ENCODE results near the gene KCNQ2. TPM values are rescaled to one million over a fixed set of nuclear protein-coding genes. Genes with fewer than 3 reads are reported as not detected.
"Not testable (repeated sequence)": the region's sequence is repeated elsewhere in the genome, so short reads cannot be mapped to it uniquely, and the experiment has no call there.

The KCNQ2 gene
- total and polyA plus RNA-seq, 4 donors: not detected

GRCh38 chr20:63517376-63518309, 45.2 kb upstream of the KCNQ2 start:
- no peak for TF ChIP-seq HNF4A (conservative IDR thresholded peaks at IDR 0.05)
- no peak for DNase-seq (ENCODE audit: low spot score)
- no peaks in the 10 kb centered on the region for H3K9me3 ChIP-seq (ENCODE audit: control insufficient read depth in 4 of 4, low read length in 3 of 4)
- no peak overlapping the region for H3K27ac ChIP-seq (ENCODE audit: low read depth in 1 of 2, low read length in 2 of 2)
- H3K9ac ChIP-seq (ENCODE audit: low read depth in 1 of 2, low read length in 2 of 2): no peak overlapping the region
- peaks cover 2 to 19% (median 6%) of the 10 kb centered on the region in 4 donors for H3K4me1 ChIP-seq (ENCODE audit: control insufficient read depth in 4 of 4, insufficient read depth in 4 of 4, low read length in 3 of 4)
- no peaks in the 10 kb centered on the region for H3K36me3 ChIP-seq (ENCODE audit: control insufficient read depth in 4 of 4, insufficient read depth in 3 of 4, low read depth in 1 of 4, low read length in 3 of 4)
- 90% methylated on average over 32 of the region's 32 CpGs for WGBS
- no peaks in the 10 kb centered on the region for H3K27me3 ChIP-seq (ENCODE audit: control insufficient read depth in 4 of 4, insufficient read depth in 4 of 4, low read length in 3 of 4)
- no peak overlapping the region for H3K4me3 ChIP-seq (ENCODE audit: low read depth in 1 of 3, low read length in 3 of 3)

GRCh38 chr20:63514520-63514919, 42.1 kb upstream of the KCNQ2 start:
- H3K4me3 ChIP-seq (ENCODE audit: low read depth in 1 of 3, low read length in 3 of 3); H3K4me1 ChIP-seq (ENCODE audit: control insufficient read depth in 4 of 4, insufficient read depth in 4 of 4, low read length in 3 of 4); H3K9me3 ChIP-seq (ENCODE audit: control insufficient read depth in 4 of 4, low read length in 3 of 4); H3K27me3 ChIP-seq (ENCODE audit: control insufficient read depth in 4 of 4, insufficient read depth in 4 of 4, low read length in 3 of 4); H3K36me3 ChIP-seq (ENCODE audit: control insufficient read depth in 4 of 4, insufficient read depth in 3 of 4, low read depth in 1 of 4, low read length in 3 of 4); DNase-seq (ENCODE audit: low spot score); H3K9ac ChIP-seq (ENCODE audit: low read depth in 1 of 2, low read length in 2 of 2); H3K27ac ChIP-seq (ENCODE audit: low read depth in 1 of 2, low read length in 2 of 2): not testable (repeated sequence)
- WGBS: 76% methylated on average over 10 of the region's 10 CpGs

GRCh38 chr20:63513207-63513606, 40.8 kb upstream of the KCNQ2 start:
- no peaks in the 10 kb centered on the region for H3K9me3 ChIP-seq (ENCODE audit: control insufficient read depth in 4 of 4, low read length in 3 of 4)
- H3K27ac ChIP-seq (ENCODE audit: low read depth in 1 of 2, low read length in 2 of 2): no peak overlapping the region
- peaks cover 0 to 2% (median 0%) of the 10 kb centered on the region in 4 donors for H3K27me3 ChIP-seq (ENCODE audit: control insufficient read depth in 4 of 4, insufficient read depth in 4 of 4, low read length in 3 of 4)
- no peaks in the 10 kb centered on the region for H3K36me3 ChIP-seq (ENCODE audit: control insufficient read depth in 4 of 4, insufficient read depth in 3 of 4, low read depth in 1 of 4, low read length in 3 of 4)
- H3K9ac ChIP-seq (ENCODE audit: low read depth in 1 of 2, low read length in 2 of 2): no peak overlapping the region
- DNase-seq (ENCODE audit: low spot score): no peak
- H3K4me3 ChIP-seq (ENCODE audit: low read depth in 1 of 3, low read length in 3 of 3): no peak overlapping the region
- WGBS: 92% methylated on average over 3 of the region's 3 CpGs
- no peak for TF ChIP-seq FOXA2 (IDR thresholded peaks at IDR 0.05)
- no peak for TF ChIP-seq HNF4G (IDR thresholded peaks at IDR 0.05)
- no peak for TF ChIP-seq TAF1 (conservative IDR thresholded peaks at IDR 0.05)
- TF ChIP-seq HNF4A (conservative IDR thresholded peaks at IDR 0.05): no peak
- TF ChIP-seq SP1 (IDR thresholded peaks at IDR 0.05): no peak
- no peaks in the 10 kb centered on the region for H3K4me1 ChIP-seq (ENCODE audit: control insufficient read depth in 4 of 4, insufficient read depth in 4 of 4, low read length in 3 of 4)

- no peak for DNase-seq (ENCODE audit: low spot score)
- H3K27ac ChIP-seq (ENCODE audit: low read depth in 1 of 2, low read length in 2 of 2): no peak overlapping the region
- H3K9ac ChIP-seq (ENCODE audit: low read depth in 1 of 2, low read length in 2 of 2): no peak overlapping the region
- H3K9me3 ChIP-seq (ENCODE audit: control insufficient read depth in 4 of 4, low read length in 3 of 4): peaks cover 0 to 6% (median 4%) of the 10 kb centered on the region in 4 donors
- H3K4me1 ChIP-seq (ENCODE audit: control insufficient read depth in 4 of 4, insufficient read depth in 4 of 4, low read length in 3 of 4): no peaks in the 10 kb centered on the region
- TF ChIP-seq CTCF (IDR thresholded peaks at IDR 0.05; ENCODE audit: low read depth, low read length, missing input control) (no peak), FOXA2 (IDR thresholded peaks at IDR 0.05) (no peak), ZBTB33 (IDR thresholded peaks at IDR 0.05) (no peak), GABPA (IDR thresholded peaks at IDR 0.05 in 1 of 2, conservative IDR thresholded peaks at IDR 0.05 in 1 of 2) (no peak), FOXA1 (IDR thresholded peaks at IDR 0.05) (no peak), REST (IDR thresholded peaks at IDR 0.05) (no peak), TAF1 (conservative IDR thresholded peaks at IDR 0.05) (no peak), YY1 (IDR thresholded peaks at IDR 0.05) (no peak), MAX (IDR thresholded peaks at IDR 0.05) (no peak), SP1 (IDR thresholded peaks at IDR 0.05) (no peak)
- peaks cover 0 to 3% (median under 1%) of the 10 kb centered on the region in 4 donors for H3K27me3 ChIP-seq (ENCODE audit: control insufficient read depth in 4 of 4, insufficient read depth in 4 of 4, low read length in 3 of 4)
- H3K36me3 ChIP-seq (ENCODE audit: control insufficient read depth in 4 of 4, insufficient read depth in 3 of 4, low read depth in 1 of 4, low read length in 3 of 4): no peaks in the 10 kb centered on the region
- no peak overlapping the region for H3K4me3 ChIP-seq (ENCODE audit: low read depth in 1 of 3, low read length in 3 of 3)
- 78% methylated on average over 9 of the region's 9 CpGs for WGBS
Measured at GRCh38 chr20:63509088-63509564, 36.7 kb upstream of the KCNQ2 start.
